RWPE1 (cell line): ENCODE results near the gene MFSD11.
"Not testable (repeated sequence)": the region's sequence is repeated elsewhere in the genome, so short reads cannot be mapped to it uniquely, and the experiment has no call there.

ENCODE experiments used
- CTCF ChIA-PET: fragments of 350-600 bp; sonication (Branson Sonifier 250); formaldehyde crosslinking; extraction: SDS; loops from one replicate; lab custom pipeline; 2021; lab: Yijun Ruan, JAX
- POLR2A ChIA-PET: fragments of 400-600 bp; formaldehyde crosslinking; extraction: SDS; loops from one replicate; lab custom pipeline; 2020; ENCODE audit warnings: antibody characterized with exemption; ENCODE audit not compliant: low non-redundant PET; lab: Yijun Ruan, JAX
- DNase-seq: peaks from one replicate; pipeline ENCODE4 v3.0.0; 2012; ENCODE audit warnings: low spot score
- H3K27ac ChIP-seq: fragments of 450-650 bp; 2 replicates; pipeline ENCODE4 v1.5.1; 2017
- CTCF ChIP-seq: fragments of 450-650 bp; conservative IDR thresholded peaks from 2 replicates; pipeline ENCODE4 v1.5.1; 2017; ENCODE audit warnings: low read depth, mild to moderate bottlenecking

The MFSD11 gene

GRCh38 chr17:76695059-76695831, 42.7 kb upstream of the MFSD11 start:
- 0 out of 2 replicates have a peak overlapping the region, but pooled peaks have one; percentile 2 for H3K27ac ChIP-seq
- no peak for DNase-seq
- ChIA-PET POLR2A (no interaction called here), CTCF (interaction anchor here (0.6 kb wide), 2 partner anchors 33 to 150 kb away, joined by 3 to 4 read pairs; no protein-coding TSS in a partner anchor)
- no peak for TF ChIP-seq CTCF

GRCh38 chr17:76696763-76697701, 40.9 kb upstream of the MFSD11 start:
- peak overlapping the region; percentile 13; the same call in 1 of the 2 replicates for H3K27ac ChIP-seq
- CTCF ChIA-PET, result interaction anchor here (0.6 to 0.7 kb wide), 2 partner anchors 119 to 174 kb away, joined by 3 to 5 read pairs; no protein-coding TSS in a partner anchor
- TF ChIP-seq CTCF, result no peak
- POLR2A ChIA-PET, result no interaction called here
- DNase-seq, result no peak

GRCh38 chr17:76697702-76698465, 40.0 kb upstream of the MFSD11 start:
- DNase-seq, result no peak
- CTCF ChIA-PET, result interaction anchor here (0.7 kb wide), 1 partner anchor 175 kb away, joined by 3 read pairs; no protein-coding TSS in a partner anchor
- peak overlapping the region; percentile 13; the same call in 1 of the 2 replicates for H3K27ac ChIP-seq
- POLR2A ChIA-PET, result no interaction called here
- TF ChIP-seq CTCF, result no peak

GRCh38 chr17:76698466-76698977, 39.4 kb upstream of the MFSD11 start:
- CTCF ChIA-PET, POLR2A ChIA-PET, H3K27ac ChIP-seq, DNase-seq: not testable (repeated sequence)

- POLR2A ChIA-PET, result no interaction called here
- TF ChIP-seq CTCF, result no peak
- CTCF ChIA-PET, result interaction anchor here (0.7 kb wide), 1 partner anchor 835 kb away, joined by 4 read pairs; no protein-coding TSS in a partner anchor
- H3K27ac ChIP-seq, result peak overlapping the region; percentile 88
- no peak for DNase-seq
Observed at GRCh38 chr17:76700270-76700616, 37.7 kb upstream of the MFSD11 start.

GRCh38 chr17:76700617-76701470, 37.1 kb upstream of the MFSD11 start:
- H3K27ac ChIP-seq, result peak overlapping the region; percentile 88
- TF ChIP-seq CTCF, result no peak
- ChIA-PET POLR2A (interaction anchor here (0.5 kb wide), 1 partner anchor 29 kb away, joined by 3 read pairs; no protein-coding TSS in a partner anchor), CTCF (no interaction called here)
- peak; percentile 73 for DNase-seq
